ENCODE data around the gene GDPD2.

- TF ChIP-seq EZH2phosphoT487 (IDR thresholded peaks at IDR 0.05; ENCODE audit: insufficient read depth, low read depth) (no peak), EZH2 (IDR thresholded peaks at IDR 0.05; ENCODE audit: insufficient read depth, poor library complexity, severe bottlenecking) (no peak)
These were observed 32.5 kb downstream of the GDPD2 start for GRCh38 chrX:70455366-70456202.
